Stimulated activated naive B cell treated with anti-CD40 and anti-IgM and Interleukin-4, amounts not matched to agents 10 μg/mL and 1 μg/mL and 100 μg/mL, for 72 hours (primary cell): ENCODE data around the gene KANSL1.

Source experiments
- ATAC-seq, 2 donors: fragments of 150-1000 bp; cut with Tn5 transposase; replicated peaks; 2 replicates each; pipeline ENCODE4 v1.10.0; 2021; ENCODE audit warnings: moderate library complexity in 1 of 2
- DNase-seq: peaks from one replicate; pipeline ENCODE4 v3.0.0; 2021
- H3K27ac Mint-ChIP-seq: one replicate; pipeline ENCODE4 v1.8.0; 2022; ENCODE audit warnings: mild to moderate bottlenecking, mixed read lengths
- H3K27me3 Mint-ChIP-seq, 2 donors: one replicate each; pipeline ENCODE4 v1.8.0; 2022; ENCODE audit warnings: mixed read lengths in 2 of 2
- H3K36me3 Mint-ChIP-seq, 2 donors: one replicate each; pipeline ENCODE4 v1.8.0; 2022; ENCODE audit warnings: mixed read lengths in 2 of 2, mild to moderate bottlenecking in 1 of 2
- H3K4me1 Mint-ChIP-seq, 2 donors: one replicate each; pipeline ENCODE4 v1.8.0; 2022; ENCODE audit warnings: mixed read lengths in 2 of 2, mild to moderate bottlenecking in 1 of 2
- H3K4me3 Mint-ChIP-seq, 2 donors: one replicate each; pipeline ENCODE4 v1.8.0; 2022; ENCODE audit warnings: mild to moderate bottlenecking in 2 of 2, mixed read lengths in 2 of 2, moderate library complexity in 1 of 2
- H3K9me3 Mint-ChIP-seq, 2 donors: one replicate each; pipeline ENCODE4 v1.8.0; 2022; ENCODE audit warnings: mixed read lengths in 2 of 2, mild to moderate bottlenecking in 1 of 2

The KANSL1 gene

GRCh38 chr17:46126840-46127239 lies 66.4 kb downstream of the KANSL1 start:
- Mint-ChIP-seq H3K27ac (peak overlapping the region; percentile 27), H3K4me3 (no peak overlapping the region), H3K27me3 (no peaks in the 10 kb centered on the region), H3K36me3 (peaks cover 6 to 27% of the 10 kb centered on the region in 2 donors), H3K9me3 (no peaks in the 10 kb centered on the region), H3K4me1 (peaks cover 44 to 55% of the 10 kb centered on the region in 2 donors)
- DNase-seq (no peak), ATAC-seq (no peak)

- Mint-ChIP-seq H3K36me3 (peaks cover 10 to 32% of the 10 kb centered on the region in 2 donors), H3K4me1 (peaks cover 52 to 59% of the 10 kb centered on the region in 2 donors), H3K27ac (no peak overlapping the region), H3K9me3 (no peaks in the 10 kb centered on the region), H3K4me3 (no peak overlapping the region), H3K27me3 (no peaks in the 10 kb centered on the region)
- ATAC-seq (no peak), DNase-seq (no peak)
Observed at GRCh38 chr17:46125831-46126230, 67.4 kb downstream of the KANSL1 start.

- no peak for DNase-seq
- Mint-ChIP-seq H3K36me3 (peaks cover 11 to 30% of the 10 kb centered on the region in 2 donors), H3K4me3 (no peak overlapping the region), H3K27me3 (no peaks in the 10 kb centered on the region), H3K27ac (no peak overlapping the region), H3K4me1 (peaks cover 51 to 59% of the 10 kb centered on the region in 2 donors), H3K9me3 (no peaks in the 10 kb centered on the region)
- ATAC-seq, result no peak
Observed at GRCh38 chr17:46124695-46125592, 68.3 kb downstream of the KANSL1 start.

GRCh38 chr17:46123607-46124006 lies 69.6 kb downstream of the KANSL1 start:
- ATAC-seq, result no peak
- peaks cover 15 to 35% of the 10 kb centered on the region in 2 donors for H3K36me3 Mint-ChIP-seq
- no peak overlapping the region for H3K27ac Mint-ChIP-seq
- no peak for DNase-seq
- no peaks in the 10 kb centered on the region for H3K27me3 Mint-ChIP-seq
- peaks cover 48 to 58% of the 10 kb centered on the region in 2 donors for H3K4me1 Mint-ChIP-seq
- no peak overlapping the region for H3K4me3 Mint-ChIP-seq
- peaks cover 2 to 4% of the 10 kb centered on the region in 2 donors for H3K9me3 Mint-ChIP-seq

GRCh38 chr17:46122486-46122871 lies 70.8 kb downstream of the KANSL1 start:
- H3K4me3 Mint-ChIP-seq, result no peak overlapping the region
- no peaks in the 10 kb centered on the region for H3K27me3 Mint-ChIP-seq
- ATAC-seq (no peak), DNase-seq (no peak)
- H3K4me1 Mint-ChIP-seq, result peaks cover 46 to 51% of the 10 kb centered on the region in 2 donors
- H3K36me3 Mint-ChIP-seq, result peaks cover 11 to 27% of the 10 kb centered on the region in 2 donors
- peaks cover 2 to 4% of the 10 kb centered on the region in 2 donors for H3K9me3 Mint-ChIP-seq
- peak overlapping the region; percentile 40 for H3K27ac Mint-ChIP-seq

GRCh38 chr17:46121841-46122485 lies 71.3 kb downstream of the KANSL1 start:
- Mint-ChIP-seq H3K27me3 (no peaks in the 10 kb centered on the region), H3K27ac (no peak overlapping the region), H3K9me3 (peaks cover 2 to 4% of the 10 kb centered on the region in 2 donors), H3K4me1 (peaks cover 47 to 51% of the 10 kb centered on the region in 2 donors), H3K36me3 (peaks cover 11 to 25% of the 10 kb centered on the region in 2 donors), H3K4me3 (no peak overlapping the region)
- ATAC-seq (peak in 1 of 2 donors; percentile 36), DNase-seq (no peak)

- H3K4me1 Mint-ChIP-seq, result peaks cover 45 to 52% of the 10 kb centered on the region in 2 donors
- peak overlapping the region; percentile 51 for H3K27ac Mint-ChIP-seq
- DNase-seq, result no peak
- peaks cover 2 to 4% of the 10 kb centered on the region in 2 donors for H3K9me3 Mint-ChIP-seq
- peaks cover 11 to 22% of the 10 kb centered on the region in 2 donors for H3K36me3 Mint-ChIP-seq
- peak overlapping the region in 1 of 2 donors; percentile 0 for H3K4me3 Mint-ChIP-seq
- no peaks in the 10 kb centered on the region for H3K27me3 Mint-ChIP-seq
- ATAC-seq, result peak; percentile 53 to 87
Observed at GRCh38 chr17:46121165-46121764, 72.0 kb downstream of the KANSL1 start.

GRCh38 chr17:46120537-46120936 lies 72.7 kb downstream of the KANSL1 start:
- Mint-ChIP-seq H3K9me3 (peaks cover 2 to 4% of the 10 kb centered on the region in 2 donors), H3K27me3 (no peaks in the 10 kb centered on the region), H3K4me1 (peaks cover 49 to 60% of the 10 kb centered on the region in 2 donors), H3K27ac (no peak overlapping the region), H3K4me3 (no peak overlapping the region), H3K36me3 (peaks cover 13 to 25% of the 10 kb centered on the region in 2 donors)
- ATAC-seq (no peak), DNase-seq (no peak)

- H3K4me3 Mint-ChIP-seq, result no peak overlapping the region
- H3K27me3 Mint-ChIP-seq, result no peaks in the 10 kb centered on the region
Observed at GRCh38 chr17:46120078-46120477, 73.2 kb downstream of the KANSL1 start.

GRCh38 chr17:46118964-46119363 lies 74.3 kb downstream of the KANSL1 start:
- Mint-ChIP-seq H3K27ac (no peak overlapping the region), H3K9me3 (peaks cover 2 to 4% of the 10 kb centered on the region in 2 donors), H3K4me3 (no peak overlapping the region), H3K4me1 (peaks cover 48 to 68% of the 10 kb centered on the region in 2 donors), H3K27me3 (no peaks in the 10 kb centered on the region), H3K36me3 (peaks cover 13 to 28% of the 10 kb centered on the region in 2 donors)
- ATAC-seq, result no peak
- no peak for DNase-seq

More at GRCh38 chr17:46120078-46120477, 73.2 kb downstream of the KANSL1 start:
- peaks cover 51 to 64% of the 10 kb centered on the region in 2 donors for H3K4me1 Mint-ChIP-seq
- DNase-seq (no peak), ATAC-seq (peak in 1 of 2 donors; percentile 37)
- H3K36me3 Mint-ChIP-seq, result peaks cover 13 to 28% of the 10 kb centered on the region in 2 donors
- peaks cover 2 to 4% of the 10 kb centered on the region in 2 donors for H3K9me3 Mint-ChIP-seq
- peak overlapping the region; percentile 0 for H3K27ac Mint-ChIP-seq

GRCh38 chr17:46117850-46118696 lies 75.2 kb downstream of the KANSL1 start:
- peaks cover 2 to 4% of the 10 kb centered on the region in 2 donors for H3K9me3 Mint-ChIP-seq
- ATAC-seq, result no peak
- DNase-seq, result no peak
- H3K36me3 Mint-ChIP-seq, result peaks cover 13 to 32% of the 10 kb centered on the region in 2 donors
- H3K4me3 Mint-ChIP-seq, result no peak overlapping the region
- peaks cover 50 to 77% of the 10 kb centered on the region in 2 donors for H3K4me1 Mint-ChIP-seq
- peak overlapping the region; percentile 15 for H3K27ac Mint-ChIP-seq
- H3K27me3 Mint-ChIP-seq, result no peaks in the 10 kb centered on the region

GRCh38 chr17:46117117-46117516 lies 76.1 kb downstream of the KANSL1 start:
- no peak for ATAC-seq
- peaks cover 2 to 4% of the 10 kb centered on the region in 2 donors for H3K9me3 Mint-ChIP-seq
- no peak overlapping the region for H3K4me3 Mint-ChIP-seq
- peaks cover 46 to 73% of the 10 kb centered on the region in 2 donors for H3K4me1 Mint-ChIP-seq
- H3K27me3 Mint-ChIP-seq, result no peaks in the 10 kb centered on the region
- no peak overlapping the region for H3K27ac Mint-ChIP-seq
- no peak for DNase-seq
- H3K36me3 Mint-ChIP-seq, result peaks cover 13 to 35% of the 10 kb centered on the region in 2 donors

- H3K27me3 Mint-ChIP-seq, result no peaks in the 10 kb centered on the region
- H3K27ac Mint-ChIP-seq, result peak overlapping the region; percentile 83
- peaks cover 37 to 68% of the 10 kb centered on the region in 2 donors for H3K4me1 Mint-ChIP-seq
- peaks cover 2 to 4% of the 10 kb centered on the region in 2 donors for H3K9me3 Mint-ChIP-seq
- DNase-seq, result no peak
- no peak overlapping the region for H3K4me3 Mint-ChIP-seq
- peaks cover 8 to 32% of the 10 kb centered on the region in 2 donors for H3K36me3 Mint-ChIP-seq
- ATAC-seq, result no peak
Observed at GRCh38 chr17:46115699-46116098, 77.5 kb downstream of the KANSL1 start.
